HG03460 (cell line): ENCODE measurements around the gene SLC2A9.

ENCODE experiments used
- ATAC-seq: cut with Tn5 transposase; IDR thresholded peaks from one replicate; pipeline ENCODE4 v1.9.1; 2021; ENCODE audit not compliant: unreplicated experiment

The SLC2A9 gene

GRCh38 chr4:10021653-10022023 lies 341 bp upstream of the SLC2A9 start:
- ATAC-seq: no peak

- no peak for ATAC-seq
Measured at GRCh38 chr4:10020106-10020505, 1.2 kb downstream of the SLC2A9 start.

- no peak for ATAC-seq
Measured at GRCh38 chr4:10019521-10020051, 1.7 kb downstream of the SLC2A9 start.

- peak; percentile 95 for ATAC-seq
Measured at GRCh38 chr4:10018818-10019461, 2.4 kb downstream of the SLC2A9 start.

- no peak for ATAC-seq
Measured at GRCh38 chr4:10017037-10017893, 4.0 kb downstream of the SLC2A9 start.

- ATAC-seq: no peak
Measured at GRCh38 chr4:10016169-10016568, 5.1 kb downstream of the SLC2A9 start.

GRCh38 chr4:10015140-10015753 lies 6.0 kb downstream of the SLC2A9 start:
- ATAC-seq: no peak

GRCh38 chr4:10013722-10014121 lies 7.6 kb downstream of the SLC2A9 start:
- ATAC-seq: peak; percentile 53

- ATAC-seq: no peak
Measured at GRCh38 chr4:10011885-10012284, 9.4 kb downstream of the SLC2A9 start.

GRCh38 chr4:10011277-10011676 lies 10.0 kb downstream of the SLC2A9 start:
- ATAC-seq: no peak

GRCh38 chr4:10009861-10010500 lies 11.3 kb downstream of the SLC2A9 start:
- no peak for ATAC-seq

- ATAC-seq: no peak
Measured at GRCh38 chr4:10008609-10009005, 12.7 kb downstream of the SLC2A9 start.

- ATAC-seq: peak; percentile 36
Measured at GRCh38 chr4:10007793-10008608, 13.3 kb downstream of the SLC2A9 start.

GRCh38 chr4:10007436-10007740 lies 13.9 kb downstream of the SLC2A9 start:
- ATAC-seq: peak; percentile 41

- ATAC-seq: peak; percentile 15
Measured at GRCh38 chr4:10006601-10007435, 14.5 kb downstream of the SLC2A9 start.

GRCh38 chr4:10006231-10006600 lies 15.1 kb downstream of the SLC2A9 start:
- peak; percentile 39 for ATAC-seq

- ATAC-seq: no peak
Measured at GRCh38 chr4:10005632-10006031, 15.7 kb downstream of the SLC2A9 start.

GRCh38 chr4:10003666-10004065 lies 17.6 kb downstream of the SLC2A9 start:
- ATAC-seq: peak; percentile 38

GRCh38 chr4:10002278-10002677 lies 19.0 kb downstream of the SLC2A9 start:
- ATAC-seq: no peak

GRCh38 chr4:10001757-10002156 lies 19.5 kb downstream of the SLC2A9 start:
- no peak for ATAC-seq
